Fibroblast of mammary gland (primary cell): Measurements from ENCODE around the gene PRDM16.
"Not testable (repeated sequence)": the region's sequence is repeated elsewhere in the genome, so short reads cannot be mapped to it uniquely, and the experiment has no call there.

Source experiments
- DNase-seq: peaks from one replicate; pipeline ENCODE4 v3.0.0-alpha.2; 2010; ENCODE audit warnings: low read depth
- H3K4me3 ChIP-seq: 2 replicates; pipeline ENCODE4 v1.5.1; 2011; ENCODE audit warnings: low read depth, mild to moderate bottlenecking, low read length, moderate library complexity; ENCODE audit not compliant: control insufficient read depth
- CTCF ChIP-seq: conservative IDR thresholded peaks from 2 replicates; pipeline ENCODE4 v1.5.1; 2011; ENCODE audit warnings: low read depth, low read length, inconsistent platforms; ENCODE audit not compliant: control insufficient read depth, insufficient read depth

PRDM16 gene

GRCh38 chr1:3238703-3239278 is 169.8 kb downstream of the PRDM16 start:
- DNase-seq, result no peak
- no peak overlapping the region for H3K4me3 ChIP-seq
- TF ChIP-seq CTCF, result no peak

- not testable (repeated sequence) for DNase-seq
Observed at GRCh38 chr1:3239991-3240390, 171.0 kb downstream of the PRDM16 start.

GRCh38 chr1:3240524-3241235 is 171.7 kb downstream of the PRDM16 start:
- H3K4me3 ChIP-seq, result no peak overlapping the region
- no peak for DNase-seq
- no peak for TF ChIP-seq CTCF

More at GRCh38 chr1:3239991-3240390, 171.0 kb downstream of the PRDM16 start:
- H3K4me3 ChIP-seq, result not testable (repeated sequence)

GRCh38 chr1:3241236-3241550 is 172.2 kb downstream of the PRDM16 start:
- TF ChIP-seq CTCF, result no peak
- H3K4me3 ChIP-seq, result no peak overlapping the region
- DNase-seq, result no peak

- no peak for TF ChIP-seq CTCF
- no peak for DNase-seq
- H3K4me3 ChIP-seq, result no peak overlapping the region
Observed at GRCh38 chr1:3241673-3242407, 172.8 kb downstream of the PRDM16 start.

GRCh38 chr1:3242408-3243260 is 173.6 kb downstream of the PRDM16 start:
- no peak for TF ChIP-seq CTCF

More at GRCh38 chr1:3242408-3243260, 173.6 kb downstream of the PRDM16 start:
- no peak overlapping the region for H3K4me3 ChIP-seq
- no peak for DNase-seq
